Measurements from ENCODE around the gene ASPM. TPM values are rescaled to one million over a fixed set of nuclear protein-coding genes. Genes with fewer than 3 reads are reported as not detected.

Gene ASPM
- polyA plus RNA-seq, 1 donor (not counting 4 experiments of a cell fraction or from before 2014, with no cell fraction given) = 10.0 TPM

DNA sequence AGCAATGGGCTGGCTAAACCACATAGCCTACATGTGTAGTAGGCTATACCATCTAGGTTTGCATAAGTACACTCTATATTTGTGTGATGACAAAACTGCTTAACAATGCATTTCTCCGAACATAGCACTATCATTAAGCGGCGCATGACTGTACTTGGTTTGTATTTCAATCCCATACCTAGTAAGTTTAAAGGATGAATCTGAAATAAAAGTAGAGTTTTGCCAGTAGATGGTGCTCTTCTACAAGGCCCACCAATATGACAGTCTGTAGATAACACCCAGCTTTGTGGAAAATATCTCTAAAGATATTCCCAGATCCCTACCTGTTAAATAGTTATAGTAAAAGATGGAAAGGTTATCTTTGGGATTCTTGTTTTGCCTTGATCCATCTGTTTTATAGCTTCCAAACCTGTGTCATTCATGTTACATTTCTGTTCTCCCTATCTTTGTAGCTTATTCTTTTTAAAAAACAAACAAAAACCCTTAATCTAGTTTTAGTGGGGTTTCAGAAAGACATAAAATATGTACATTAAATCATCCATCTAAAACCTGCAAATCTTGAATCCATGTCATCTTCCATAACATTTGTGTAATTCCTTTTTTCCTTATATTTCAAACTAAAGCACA, 33.9 kb upstream of the ASPM start:
- Histone ChIP-seq H3K27ac (ENCODE audit: control insufficient read depth, insufficient read depth, low read length) (no peak overlapping the region), H3K9ac (ENCODE audit: control insufficient read depth, extremely low read depth, insufficient read depth, low read length) (no peak overlapping the region), H3K4me2 (ENCODE audit: control insufficient read depth, extremely low read depth, insufficient read depth, low read depth, low read length) (no peak overlapping the region), H3K36me3 (ENCODE audit: control insufficient read depth in 2 of 2, extremely low read depth in 1 of 2, insufficient read depth in 2 of 2, low read length in 2 of 2) (peaks cover 2 to 5% of the 10 kb centered on the region in 2 experiments), H4K20me1 (ENCODE audit: control insufficient read depth, extremely low read depth, insufficient read depth, low read length) (no peaks in the 10 kb centered on the region), H3K4me1 (ENCODE audit: control insufficient read depth, extremely low read depth, insufficient read depth, low read length) (no peaks in the 10 kb centered on the region), H3K9me1 (ENCODE audit: control insufficient read depth, extremely low read depth, insufficient read depth, low read length) (no peaks in the 10 kb centered on the region), H2AFZ (ENCODE audit: control insufficient read depth, low read length) (no peak overlapping the region), H3K79me2 (ENCODE audit: control insufficient read depth, insufficient read depth, low read length) (no peaks in the 10 kb centered on the region), H3K4me3 (ENCODE audit: control insufficient read depth in 2 of 3, extremely low read depth in 1 of 3, insufficient read depth in 2 of 3, low read depth in 1 of 3, low read length in 3 of 3) (no peak overlapping the region), H3K9me3 (ENCODE audit: control insufficient read depth, low read depth, low read length) (no peaks in the 10 kb centered on the region), H3K27me3 (ENCODE audit: control insufficient read depth, extremely low read depth, insufficient read depth, low read length) (no peaks in the 10 kb centered on the region)
- TF ChIP-seq, protein P1, sequence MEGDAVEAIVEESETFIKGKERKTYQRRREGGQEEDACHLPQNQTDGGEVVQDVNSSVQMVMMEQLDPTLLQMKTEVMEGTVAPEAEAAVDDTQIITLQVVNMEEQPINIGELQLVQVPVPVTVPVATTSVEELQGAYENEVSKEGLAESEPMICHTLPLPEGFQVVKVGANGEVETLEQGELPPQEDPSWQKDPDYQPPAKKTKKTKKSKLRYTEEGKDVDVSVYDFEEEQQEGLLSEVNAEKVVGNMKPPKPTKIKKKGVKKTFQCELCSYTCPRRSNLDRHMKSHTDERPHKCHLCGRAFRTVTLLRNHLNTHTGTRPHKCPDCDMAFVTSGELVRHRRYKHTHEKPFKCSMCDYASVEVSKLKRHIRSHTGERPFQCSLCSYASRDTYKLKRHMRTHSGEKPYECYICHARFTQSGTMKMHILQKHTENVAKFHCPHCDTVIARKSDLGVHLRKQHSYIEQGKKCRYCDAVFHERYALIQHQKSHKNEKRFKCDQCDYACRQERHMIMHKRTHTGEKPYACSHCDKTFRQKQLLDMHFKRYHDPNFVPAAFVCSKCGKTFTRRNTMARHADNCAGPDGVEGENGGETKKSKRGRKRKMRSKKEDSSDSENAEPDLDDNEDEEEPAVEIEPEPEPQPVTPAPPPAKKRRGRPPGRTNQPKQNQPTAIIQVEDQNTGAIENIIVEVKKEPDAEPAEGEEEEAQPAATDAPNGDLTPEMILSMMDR (optimal IDR thresholded peaks at IDR 0.05 in 1 of 3, IDR thresholded peaks at IDR 0.05 in 1 of 3, conservative IDR thresholded peaks at IDR 0.05 in 1 of 3; ENCODE audit: extremely low read depth in 1 of 3, insufficient read depth in 2 of 3, low read length in 3 of 3) = peak in 2 of 3 experiments; percentile 43 to 46
- TF ChIP-seq EZH2 (IDR thresholded peaks at IDR 0.05; ENCODE audit: low read length) = no peak
- DNase-seq (ENCODE audit: low read depth, low spot score) (peak; percentile 17), FAIRE-seq (no peak)
- dilution Hi-C loops (cut with MboI; ENCODE audit: extremely low pct_ligation_motif_present, low sequenced_read_pairs) = no loop called here

DNA sequence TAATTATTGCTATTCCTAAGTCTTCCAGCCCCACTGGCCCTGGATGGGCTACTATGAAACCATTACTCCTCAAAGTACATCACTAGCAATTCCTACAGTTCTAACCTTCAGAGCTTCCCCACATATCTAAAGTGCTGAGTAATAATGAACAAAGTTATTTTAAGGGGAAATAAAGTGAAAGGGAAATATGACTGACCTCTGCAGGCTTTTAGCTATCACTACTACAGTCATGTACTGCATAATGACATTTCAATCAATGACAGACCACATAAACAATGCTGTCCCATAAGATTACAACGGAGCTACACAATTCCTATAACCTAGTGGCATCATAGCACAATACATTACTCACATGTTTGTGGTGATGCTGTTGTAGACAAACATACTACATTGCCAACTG, 32.5 kb upstream of the ASPM start:
- no peaks in the 10 kb centered on the region for H3K79me2 ChIP-seq (ENCODE audit: control insufficient read depth, insufficient read depth, low read length)
- no peaks in the 10 kb centered on the region for H4K20me1 ChIP-seq (ENCODE audit: control insufficient read depth, extremely low read depth, insufficient read depth, low read length)
- H3K27ac ChIP-seq (ENCODE audit: control insufficient read depth, insufficient read depth, low read length) = no peak overlapping the region
- peaks cover 2 to 6% of the 10 kb centered on the region in 2 experiments for H3K36me3 ChIP-seq (ENCODE audit: control insufficient read depth in 2 of 2, extremely low read depth in 1 of 2, insufficient read depth in 2 of 2, low read length in 2 of 2)
- H3K9me3 ChIP-seq (ENCODE audit: control insufficient read depth, low read depth, low read length) = no peaks in the 10 kb centered on the region
- H3K4me3 ChIP-seq (ENCODE audit: control insufficient read depth in 2 of 3, extremely low read depth in 1 of 3, insufficient read depth in 2 of 3, low read depth in 1 of 3, low read length in 3 of 3) = no peak overlapping the region
- H3K4me2 ChIP-seq (ENCODE audit: control insufficient read depth, extremely low read depth, insufficient read depth, low read depth, low read length) = no peak overlapping the region
- H2AFZ ChIP-seq (ENCODE audit: control insufficient read depth, low read length) = no peak overlapping the region
- FAIRE-seq = no peak
- H3K27me3 ChIP-seq (ENCODE audit: control insufficient read depth, extremely low read depth, insufficient read depth, low read length) = no peaks in the 10 kb centered on the region
- DNase-seq (ENCODE audit: low read depth, low spot score) = no peak
- H3K9ac ChIP-seq (ENCODE audit: control insufficient read depth, extremely low read depth, insufficient read depth, low read length) = no peak overlapping the region
- no peak for TF ChIP-seq EZH2 (IDR thresholded peaks at IDR 0.05; ENCODE audit: low read length)
- TF ChIP-seq, protein P1 (optimal IDR thresholded peaks at IDR 0.05 in 1 of 3, IDR thresholded peaks at IDR 0.05 in 1 of 3, conservative IDR thresholded peaks at IDR 0.05 in 1 of 3; ENCODE audit: extremely low read depth in 1 of 3, insufficient read depth in 2 of 3, low read length in 3 of 3) = no peak
- H3K9me1 ChIP-seq (ENCODE audit: control insufficient read depth, extremely low read depth, insufficient read depth, low read length) = no peaks in the 10 kb centered on the region
- dilution Hi-C loops (cut with MboI; ENCODE audit: extremely low pct_ligation_motif_present, low sequenced_read_pairs) = no loop called here
- H3K4me1 ChIP-seq (ENCODE audit: control insufficient read depth, extremely low read depth, insufficient read depth, low read length) = no peaks in the 10 kb centered on the region
